GM18951 (cell line): ENCODE measurements around the gene GLI2.

ENCODE experiments used
- POLR2A ChIP-seq: IDR thresholded peaks from 4 replicates; pipeline ENCODE4 v1.6.1; 2011; ENCODE audit warnings: mild to moderate bottlenecking; ENCODE audit not compliant: insufficient read length, insufficient read depth; ENCODE audit errors: extremely low read depth
- in situ Hi-C: fragments of 300-500 bp; cut with MboI; formaldehyde crosslinking; loops from one replicate; pipeline ENCODE4 v1.12.0; 2022; ENCODE audit warnings: low sequenced_read_pairs, mixed read lengths, inconsistent platforms; ENCODE audit not compliant: unreplicated experiment

GLI2 gene

DNA sequence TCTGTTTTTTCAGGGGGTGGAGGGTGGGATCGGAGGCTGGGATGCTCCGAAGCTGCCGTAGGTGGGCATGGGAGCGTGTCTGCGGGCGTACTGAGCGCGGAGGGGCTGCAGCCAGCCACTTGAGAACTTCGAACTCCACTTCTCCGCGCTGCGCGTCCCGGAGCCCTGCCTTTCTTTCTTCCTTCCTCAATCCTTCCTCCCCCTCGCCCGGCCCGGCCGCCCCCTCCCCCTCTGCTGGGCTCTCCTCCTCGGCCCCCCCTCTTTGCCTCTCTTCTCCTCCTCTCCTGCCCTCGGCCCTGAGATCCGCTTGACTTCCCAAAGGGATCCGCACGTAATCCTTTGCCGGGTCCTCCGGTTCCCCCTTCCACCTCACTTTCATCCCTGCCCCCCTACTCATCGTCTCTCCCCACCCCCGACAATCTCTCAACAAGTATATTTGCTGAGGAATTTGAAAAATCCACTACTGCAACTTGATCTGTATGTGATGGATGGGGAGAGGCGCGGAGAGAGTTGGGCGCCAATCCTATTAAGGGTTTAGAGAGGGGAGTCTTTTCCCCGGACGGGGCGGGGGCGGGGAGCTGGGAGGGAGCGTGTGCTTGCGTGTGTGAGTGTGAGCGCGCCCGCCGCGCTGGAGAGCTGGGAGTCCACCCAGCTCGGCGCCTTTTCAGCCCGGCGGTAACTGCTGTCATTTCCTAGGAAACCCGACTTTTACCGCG is 1.1 kb downstream of the GLI2 start:
- in situ Hi-C loops = no loop called here
- TF ChIP-seq POLR2A = no peak

DNA sequence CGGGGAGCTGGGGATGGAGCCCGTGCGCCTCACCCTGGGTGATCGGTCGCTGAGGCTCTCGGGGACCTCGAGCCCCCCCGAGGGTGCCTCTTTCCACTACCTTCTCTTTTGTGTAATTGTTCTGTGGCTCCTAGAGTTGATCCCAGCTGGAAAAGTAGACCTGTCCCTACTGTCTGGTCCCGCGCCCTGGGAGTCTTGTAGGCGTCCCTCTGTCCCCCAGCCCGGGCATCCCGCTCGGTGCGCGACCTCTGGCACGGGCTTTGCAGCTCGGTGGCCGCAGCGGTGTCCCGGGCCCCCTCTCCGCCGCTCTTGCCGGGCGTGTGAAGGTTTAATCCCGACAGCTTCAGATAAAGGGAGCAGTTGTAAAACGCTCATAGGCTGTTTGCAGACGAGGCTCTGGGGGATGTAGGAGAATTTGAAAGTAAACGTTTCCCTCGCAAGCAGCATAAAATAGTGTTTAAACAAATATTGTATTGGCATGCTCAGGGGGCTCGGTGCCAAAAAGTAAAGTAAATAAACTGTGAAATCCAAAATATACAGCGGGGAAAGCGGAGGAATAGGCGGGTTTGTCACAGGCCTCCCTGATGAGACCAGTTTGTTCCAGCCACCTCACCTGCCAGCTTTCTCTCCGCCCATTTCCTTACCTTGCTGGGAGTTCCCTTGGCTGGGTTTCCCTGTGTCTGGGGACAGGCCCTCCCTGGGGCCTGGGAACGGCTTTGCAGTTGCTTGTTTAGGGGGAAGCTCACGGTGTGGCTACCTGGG is 1.9 kb downstream of the GLI2 start:
- in situ Hi-C loops = no loop called here
- TF ChIP-seq POLR2A = no peak

DNA sequence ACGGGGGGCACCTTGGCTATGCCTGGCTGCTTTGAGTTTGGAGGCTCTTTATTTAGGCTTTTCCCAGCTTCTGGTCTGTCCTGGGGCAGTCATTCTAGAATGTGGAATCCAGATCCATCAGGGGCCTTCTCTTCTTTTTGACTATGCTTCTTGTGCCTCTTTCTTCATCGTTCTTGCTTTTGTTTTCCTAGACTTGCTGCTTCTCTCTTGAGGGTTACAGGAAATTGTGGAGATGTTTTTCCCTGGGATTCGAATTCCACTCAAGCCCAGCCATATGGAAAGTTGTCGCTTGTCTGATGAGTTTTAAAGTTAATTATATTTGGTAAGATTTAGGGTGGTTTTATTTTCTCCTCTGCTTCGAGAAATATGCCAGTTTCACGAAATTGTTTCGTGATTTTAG is 2.4 kb downstream of the GLI2 start:
- no peak for TF ChIP-seq POLR2A
- in situ Hi-C loops = no loop called here

DNA sequence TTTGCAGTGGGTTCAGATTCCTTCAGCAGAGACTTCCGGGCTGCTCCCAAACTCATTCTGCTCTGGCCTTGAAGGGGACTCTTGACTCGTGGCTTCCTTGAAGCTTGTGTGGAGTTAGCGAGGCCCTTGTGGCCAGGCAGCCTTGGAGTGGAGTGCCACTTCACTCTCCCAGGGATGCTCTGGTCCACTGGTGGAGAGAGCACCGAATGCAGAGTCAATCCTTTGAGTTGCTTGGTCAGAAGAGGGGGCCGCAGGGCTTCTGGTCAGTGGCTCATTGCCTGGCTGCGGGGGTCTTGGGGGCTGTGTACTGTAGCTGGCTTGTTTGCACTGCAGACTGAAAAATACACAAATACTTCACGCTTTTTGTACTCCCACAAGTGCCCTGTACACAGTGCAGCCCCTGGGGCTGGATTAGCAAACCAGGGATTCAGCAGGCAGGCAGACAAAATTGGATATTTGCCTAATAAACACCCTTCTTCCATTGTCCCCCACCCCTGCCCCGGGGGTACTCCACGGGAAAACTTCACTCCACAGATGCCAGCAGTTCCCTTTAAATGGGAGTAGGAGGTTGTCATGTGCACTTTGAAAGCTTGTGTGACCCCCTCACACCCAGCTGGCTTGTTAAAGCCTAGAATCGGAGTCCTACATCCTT is 3.2 kb downstream of the GLI2 start:
- TF ChIP-seq POLR2A = no peak
- in situ Hi-C loops = no loop called here

DNA sequence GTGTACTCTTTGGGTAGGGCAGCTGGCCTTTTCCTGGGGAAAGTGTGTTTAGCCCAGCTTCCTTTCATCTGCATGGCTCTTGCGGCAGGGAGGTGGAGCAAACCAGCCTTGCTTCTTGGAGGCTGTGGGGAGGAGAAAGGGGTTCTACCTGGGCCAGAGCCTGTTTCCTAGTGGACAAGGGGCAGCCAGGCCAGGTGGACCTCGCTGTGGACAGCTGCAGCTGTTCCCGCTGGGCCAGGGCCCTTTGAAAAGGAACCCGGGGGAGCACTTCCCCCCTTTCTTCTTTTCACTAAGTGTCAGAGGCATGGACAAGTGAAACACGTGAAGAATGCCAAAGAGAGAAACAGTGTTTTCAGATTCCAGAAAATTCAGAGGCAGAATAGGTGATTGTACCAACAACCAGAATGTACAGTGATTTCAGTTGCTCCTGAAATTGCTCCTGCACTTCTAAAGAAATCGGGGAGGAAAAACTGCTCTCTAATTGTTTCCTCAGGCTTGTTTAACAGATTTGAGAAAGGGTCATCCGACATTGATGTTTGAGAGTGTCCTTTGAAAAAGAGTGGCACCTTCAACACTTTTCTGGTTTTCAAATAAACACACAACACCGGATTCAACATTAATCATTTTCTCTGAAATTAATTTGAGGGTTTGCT is 3.9 kb downstream of the GLI2 start:
- no peak for TF ChIP-seq POLR2A

DNA sequence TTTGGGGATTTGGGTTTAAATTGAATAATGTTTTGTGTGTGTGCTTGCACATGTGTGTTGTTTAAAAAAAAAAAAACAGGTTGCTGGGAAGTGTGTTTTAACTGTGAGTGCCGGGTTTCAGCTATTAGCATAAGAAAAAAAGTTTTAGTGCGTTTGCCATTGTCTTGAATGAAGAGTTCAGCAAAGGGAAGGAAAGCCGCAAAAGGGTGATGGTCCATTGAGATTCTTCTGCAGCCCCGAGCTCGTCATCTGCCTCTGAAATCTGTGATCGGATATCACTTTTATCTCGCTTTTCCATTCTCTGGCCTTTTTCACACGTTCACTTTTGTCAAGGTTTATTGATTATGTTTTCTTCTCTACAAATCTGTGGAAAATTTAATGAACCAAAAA is 4.7 kb downstream of the GLI2 start:
- TF ChIP-seq POLR2A = no peak
- in situ Hi-C loops = no loop called here

More for the DNA sequence above, 3.9 kb downstream of the GLI2 start:
- in situ Hi-C loops = no loop called here

DNA sequence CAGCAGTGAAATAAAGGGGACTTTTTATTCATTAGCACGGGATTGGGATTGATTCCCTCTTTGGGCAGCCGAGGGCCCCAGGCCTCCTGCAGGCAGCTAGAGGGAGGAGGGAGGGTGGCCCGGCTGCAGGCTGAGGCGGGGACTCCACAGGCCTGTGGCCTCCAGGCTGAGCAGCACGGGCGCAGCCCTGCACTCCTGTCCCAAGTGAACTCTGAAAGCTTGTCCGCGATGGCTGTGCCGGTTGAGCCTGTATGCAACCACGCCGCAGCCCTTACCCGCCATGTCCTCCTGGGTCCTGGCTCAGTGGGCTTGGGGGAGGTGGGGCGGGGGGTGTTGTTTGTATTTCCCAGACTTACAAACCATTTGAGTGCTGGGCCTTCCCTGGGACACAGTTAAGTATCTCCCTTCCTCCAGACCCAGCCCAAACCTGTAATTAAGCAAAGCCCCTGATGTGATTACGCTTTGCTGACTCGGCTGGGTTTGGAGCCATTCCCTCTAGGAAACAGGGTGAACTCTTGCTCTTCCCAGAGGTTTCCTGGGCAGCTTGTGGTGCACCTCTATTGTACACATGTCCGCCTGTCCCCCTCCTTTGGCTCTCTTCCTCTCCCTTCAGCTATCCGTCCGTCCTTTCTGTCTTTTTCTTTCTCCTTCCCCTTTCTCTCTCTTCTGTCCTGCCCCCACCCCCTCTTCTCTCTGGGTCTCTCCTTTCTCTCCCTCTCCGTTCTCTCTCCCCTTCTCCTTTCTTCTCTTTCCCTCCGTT is 5.3 kb downstream of the GLI2 start:
- in situ Hi-C loops = no loop called here
- no peak for TF ChIP-seq POLR2A

DNA sequence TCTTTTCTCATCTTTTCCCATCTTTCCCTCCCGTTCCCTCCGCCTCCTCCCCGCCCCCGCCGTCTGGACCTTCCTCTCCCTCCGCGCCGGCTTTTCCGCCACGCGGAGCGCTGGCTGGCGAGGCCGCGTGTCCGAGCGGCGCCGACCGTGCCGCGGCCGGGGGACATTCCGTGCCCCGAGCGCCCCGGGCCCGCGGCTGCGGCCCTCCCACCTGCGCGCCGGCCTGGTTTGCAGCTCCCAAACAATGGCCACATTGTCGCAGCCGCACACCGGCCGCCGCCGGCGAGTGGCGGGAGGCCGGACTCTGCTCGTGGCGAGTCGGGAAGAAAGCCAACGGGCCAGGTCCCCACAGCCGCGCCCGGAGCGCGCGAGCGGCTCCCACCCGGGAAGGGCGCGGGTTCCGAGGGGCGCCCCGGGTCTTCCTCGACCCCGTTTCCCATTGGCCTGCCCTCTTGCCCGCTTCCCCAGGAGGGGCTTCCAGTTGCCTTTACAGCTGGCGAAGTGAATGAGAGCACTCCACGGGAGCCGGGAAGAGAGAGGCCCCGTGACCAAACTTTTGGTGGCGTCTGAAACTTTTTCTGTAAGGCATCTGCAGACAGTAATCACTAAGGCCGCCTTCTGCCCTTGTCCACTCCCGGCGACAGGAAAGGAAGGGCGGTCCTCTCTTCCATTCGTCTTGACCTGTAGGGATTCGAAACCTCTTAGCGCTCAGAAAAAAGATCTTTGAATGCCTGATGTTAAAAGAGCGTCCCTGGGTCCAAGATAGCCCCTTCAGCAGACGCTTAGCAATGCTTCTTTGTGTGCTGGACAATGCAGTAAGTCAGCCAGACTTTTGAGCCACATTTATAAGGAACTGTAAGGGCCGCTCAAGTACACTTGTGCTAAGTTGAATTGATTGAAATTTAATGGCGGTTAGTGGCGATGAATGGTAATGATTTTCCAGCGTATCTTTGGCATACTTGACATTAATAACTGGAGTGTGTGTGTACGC is 6.2 kb downstream of the GLI2 start:
- in situ Hi-C loops = no loop called here
- no peak for TF ChIP-seq POLR2A

DNA sequence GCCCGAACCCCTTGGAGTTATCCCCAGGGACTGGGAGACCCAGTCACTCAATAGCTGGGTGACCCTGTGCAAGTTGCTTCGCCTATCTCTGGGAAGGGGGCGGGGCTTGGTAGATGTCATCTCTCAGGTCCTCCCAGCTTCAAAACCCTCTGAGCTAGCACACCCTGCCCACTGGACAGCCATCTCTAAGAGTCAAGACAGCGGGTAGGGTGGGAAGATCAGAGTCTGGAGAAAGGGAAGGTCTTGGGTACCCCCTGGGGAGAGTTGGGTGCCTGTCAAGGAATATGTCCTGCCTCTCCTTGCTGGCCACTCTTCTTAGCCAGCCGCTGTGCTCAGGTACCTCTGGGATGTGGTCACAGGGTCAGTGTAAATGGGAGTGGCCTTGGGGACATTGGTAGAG is 8.0 kb downstream of the GLI2 start:
- TF ChIP-seq POLR2A = no peak
- in situ Hi-C loops = no loop called here

DNA sequence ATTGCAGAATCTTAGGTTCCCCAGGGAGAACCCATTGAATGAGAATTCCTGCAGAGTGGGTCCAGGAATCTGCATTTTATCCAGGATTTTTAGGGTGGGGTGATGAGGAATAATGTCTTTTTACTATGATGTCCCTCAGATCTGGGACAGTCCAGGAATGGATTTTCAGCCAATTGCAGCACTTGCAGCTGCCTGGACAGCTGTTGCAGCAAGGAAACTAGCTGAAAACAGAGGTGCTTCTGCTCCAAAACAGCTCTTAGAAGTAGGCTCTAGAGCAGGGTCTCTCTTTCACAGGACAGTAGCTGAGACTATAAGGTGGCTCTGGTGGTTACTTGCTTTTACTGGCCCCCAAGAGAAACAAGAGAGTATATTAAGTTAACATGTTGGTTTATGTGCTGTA is 9.1 kb downstream of the GLI2 start:
- TF ChIP-seq POLR2A = no peak
- in situ Hi-C loops = no loop called here

DNA sequence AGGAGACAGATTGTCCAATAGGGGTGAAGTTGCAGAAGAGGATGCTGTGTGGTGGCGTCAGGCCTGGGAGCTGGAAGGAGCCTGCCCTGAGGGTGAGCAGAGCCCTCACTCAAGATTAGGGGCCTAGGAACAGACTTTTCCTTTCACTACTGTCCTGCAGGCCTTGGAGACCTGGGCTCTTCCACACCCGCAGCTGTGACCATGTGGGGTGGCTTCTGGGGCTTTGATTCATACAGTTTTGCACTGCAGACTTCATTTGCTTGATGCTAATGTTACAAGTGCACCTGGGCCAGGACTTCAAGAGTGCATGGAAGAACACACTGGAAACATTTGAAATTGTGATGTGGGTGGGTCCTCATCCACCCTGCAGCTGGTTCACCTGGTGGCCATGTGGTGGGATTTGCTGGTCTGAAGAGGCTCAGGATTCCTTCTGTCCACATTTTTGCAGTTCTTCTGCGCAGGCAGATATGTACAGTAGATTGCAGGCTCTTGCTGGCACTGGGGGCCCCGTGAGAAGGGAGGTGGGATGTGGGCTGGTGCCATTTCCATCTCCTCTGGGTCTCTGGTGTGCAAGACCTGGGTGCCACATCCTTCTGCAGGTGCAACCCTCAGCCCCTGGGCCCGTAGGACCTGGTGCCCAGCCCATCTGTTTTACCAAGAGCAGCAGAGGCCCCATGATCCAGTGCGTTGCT is 9.9 kb downstream of the GLI2 start:
- TF ChIP-seq POLR2A = no peak
- in situ Hi-C loops = no loop called here

DNA sequence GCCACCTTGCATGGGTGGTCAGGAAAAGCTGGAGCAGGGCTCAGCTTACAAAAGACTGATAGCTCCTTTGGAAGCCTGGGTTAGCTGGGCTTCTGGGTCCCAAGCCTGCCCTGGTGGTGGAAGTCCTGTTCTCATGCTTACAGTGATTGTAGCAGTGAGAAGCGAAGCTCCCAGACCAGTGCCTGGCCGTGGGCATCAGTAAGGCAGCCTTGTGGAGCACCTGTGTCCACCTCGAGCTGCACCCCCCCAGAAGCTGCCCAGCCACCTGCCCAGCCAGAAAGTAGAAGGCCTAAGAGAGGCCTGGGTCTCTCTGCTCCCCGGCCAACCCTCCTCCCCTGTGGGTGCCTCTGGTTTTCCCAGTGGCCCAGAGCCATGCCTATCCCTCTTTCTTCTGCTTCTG is 10.5 kb downstream of the GLI2 start:
- in situ Hi-C loops = no loop called here
- no peak for TF ChIP-seq POLR2A
